CD4-positive, alpha-beta memory T cell (primary cell): ENCODE data around the gene TTLL11. TPM values are rescaled to one million over a fixed set of nuclear protein-coding genes. Genes with fewer than 3 reads are reported as not detected.

Experiments used
- CTCF ChIA-PET: fragments of 350-600 bp; sonication (Branson Sonifier 250); formaldehyde crosslinking; loops from one replicate; lab custom pipeline; 2021; ENCODE audit warnings: inconsistent platforms; ENCODE audit not compliant: partially characterized antibody; lab: Charles Lee
- POLR2A ChIA-PET: fragments of 350-600 bp; sonication (Branson Sonifier 250); formaldehyde crosslinking; loops from one replicate; lab custom pipeline; 2021; ENCODE audit not compliant: partially characterized antibody; lab: Charles Lee
- DNase-seq, 5 donors: peaks; one replicate each; pipeline versions ENCODE4 v3.0.0 to v3.0.0-alpha.2; 2020 to 2022; ENCODE audit warnings: mixed read lengths in 1 of 5
- H3K27ac ChIP-seq: one replicate; pipeline ENCODE4 v1.7.0; 2013; ENCODE audit warnings: low read depth, low read length
- H3K27me3 ChIP-seq: 2 replicates; pipeline ENCODE4 v1.7.0; 2013; ENCODE audit warnings: mild to moderate bottlenecking, low read length, moderate library complexity; ENCODE audit not compliant: insufficient read depth
- H3K36me3 ChIP-seq: 2 replicates; pipeline ENCODE4 v1.7.0; 2013; ENCODE audit warnings: mild to moderate bottlenecking, low read length, moderate library complexity; ENCODE audit not compliant: insufficient read depth
- H3K4me1 ChIP-seq: 2 replicates; pipeline ENCODE4 v1.7.0; 2013; ENCODE audit warnings: mild to moderate bottlenecking, low read length, moderate library complexity; ENCODE audit not compliant: insufficient read depth
- H3K4me3 ChIP-seq, 2 donors: one replicate each; pipeline ENCODE4 v1.7.0; 2013; ENCODE audit warnings: low read length in 2 of 2, mild to moderate bottlenecking in 1 of 2
- H3K9me3 ChIP-seq, 2 donors: one replicate each; pipeline ENCODE4 v1.7.0; 2013; ENCODE audit warnings: low read length in 2 of 2, control low read depth in 1 of 2; ENCODE audit not compliant: control insufficient read depth in 1 of 2
- H3K27ac Mint-ChIP-seq, 7 donors: one replicate each; pipeline ENCODE4 v1.8.0; 2020 to 2021; ENCODE audit warnings: mixed read lengths in 7 of 7, mild to moderate bottlenecking in 6 of 7, inconsistent platforms in 3 of 7, moderate library complexity in 3 of 7
- H3K27me3 Mint-ChIP-seq, 2 donors: one replicate each; pipeline ENCODE4 v1.8.0; 2020 to 2021; ENCODE audit warnings: mixed read lengths in 2 of 2
- H3K36me3 Mint-ChIP-seq, 2 donors: one replicate each; pipeline ENCODE4 v1.8.0; 2020 to 2021; ENCODE audit warnings: mixed read lengths in 2 of 2, inconsistent platforms in 1 of 2, mild to moderate bottlenecking in 1 of 2
- H3K4me1 Mint-ChIP-seq, 4 donors: one replicate each; pipeline ENCODE4 v1.8.0; 2020 to 2021; ENCODE audit warnings: mixed read lengths in 4 of 4, mild to moderate bottlenecking in 1 of 4
- H3K4me3 Mint-ChIP-seq, 8 donors: one replicate each; pipeline ENCODE4 v1.8.0; 2020 to 2021; ENCODE audit warnings: mixed read lengths in 8 of 8, mild to moderate bottlenecking in 7 of 8, moderate library complexity in 6 of 8, inconsistent platforms in 3 of 8
- H3K9me3 Mint-ChIP-seq, 8 donors: one replicate each; pipeline ENCODE4 v1.8.0; 2020 to 2021; ENCODE audit warnings: mixed read lengths in 8 of 8, mild to moderate bottlenecking in 5 of 8, inconsistent platforms in 3 of 8, moderate library complexity in 1 of 8
- intact Hi-C: fragments of 100-400 bp; cut with micrococcal nuclease; formaldehyde crosslinking; loops from one replicate; pipeline ENCODE4 v1.15.1; 2023
- polyA plus RNA-seq, 2 donors: library from polyadenylated mRNA; unstranded; fragments of 300-500 nt; fragmentation: Illumina TruSeq; gene quantifications; one replicate each; pipeline ENCODE4 v1.2.3, GENCODE V29; 2021
- total RNA-seq, 2 experiments: library from RNA; stranded (reverse); gene quantifications; one replicate each; pipeline ENCODE4 v1.2.3, GENCODE V29; 2021

TTLL11 gene
- total and polyA plus RNA-seq, 4 experiments from 2014 or later: 2.7 to 7.8 (median 3.1) TPM

GRCh38 chr9:121887553-121888437, 205.3 kb downstream of the TTLL11 start:
- Mint-ChIP-seq H3K4me1 (no peaks in the 10 kb centered on the region), H3K27me3 (no peaks in the 10 kb centered on the region), H3K27ac (no peak overlapping the region), H3K36me3 (no peaks in the 10 kb centered on the region), H3K4me3 (no peak overlapping the region), H3K9me3 (no peaks in the 10 kb centered on the region)
- Histone ChIP-seq H3K9me3 (no peaks in the 10 kb centered on the region), H3K4me3 (no peak overlapping the region), H3K27ac (no peak overlapping the region), H3K4me1 (no peaks in the 10 kb centered on the region), H3K36me3 (no peaks in the 10 kb centered on the region), H3K27me3 (no peaks in the 10 kb centered on the region)
- ChIA-PET POLR2A (no interaction called here), CTCF (no interaction called here)
- DNase-seq: no peak
- intact Hi-C loops: no loop called here

GRCh38 chr9:121886759-121887485, 206.2 kb downstream of the TTLL11 start:
- intact Hi-C loops: no loop called here
- ChIA-PET CTCF (no interaction called here), POLR2A (no interaction called here)
- no peak for DNase-seq
- no peaks in the 10 kb centered on the region for H3K36me3 Mint-ChIP-seq
- Histone ChIP-seq H3K9me3 (no peaks in the 10 kb centered on the region), H3K36me3 (no peaks in the 10 kb centered on the region), H3K27me3 (no peaks in the 10 kb centered on the region), H3K4me1 (no peaks in the 10 kb centered on the region), H3K27ac (no peak overlapping the region), H3K4me3 (no peak overlapping the region)
- no peaks in the 10 kb centered on the region for H3K4me1 Mint-ChIP-seq
- H3K4me3 Mint-ChIP-seq: no peak overlapping the region
- no peaks in the 10 kb centered on the region for H3K27me3 Mint-ChIP-seq
- H3K27ac Mint-ChIP-seq: no peak overlapping the region
- no peaks in the 10 kb centered on the region for H3K9me3 Mint-ChIP-seq

- Mint-ChIP-seq H3K4me1 (no peaks in the 10 kb centered on the region), H3K9me3 (no peaks in the 10 kb centered on the region), H3K27me3 (no peaks in the 10 kb centered on the region), H3K27ac (no peak overlapping the region), H3K4me3 (no peak overlapping the region), H3K36me3 (no peaks in the 10 kb centered on the region)
- ChIA-PET CTCF (no interaction called here), POLR2A (no interaction called here)
- H3K36me3 ChIP-seq: no peaks in the 10 kb centered on the region
- no peaks in the 10 kb centered on the region for H3K9me3 ChIP-seq
- H3K27ac ChIP-seq: no peak overlapping the region
- H3K27me3 ChIP-seq: no peaks in the 10 kb centered on the region
- H3K4me3 ChIP-seq: no peak overlapping the region
- intact Hi-C loops: no loop called here
- no peaks in the 10 kb centered on the region for H3K4me1 ChIP-seq
- DNase-seq: no peak
These were observed 207.7 kb downstream of the TTLL11 start for GRCh38 chr9:121885345-121885901.

GRCh38 chr9:121884057-121884541, 209.0 kb downstream of the TTLL11 start:
- DNase-seq: no peak
- H3K27me3 ChIP-seq: no peaks in the 10 kb centered on the region
- no peaks in the 10 kb centered on the region for H3K36me3 Mint-ChIP-seq
- H3K9me3 ChIP-seq: no peaks in the 10 kb centered on the region
- intact Hi-C loops: no loop called here
- H3K27me3 Mint-ChIP-seq: no peaks in the 10 kb centered on the region
- no peaks in the 10 kb centered on the region for H3K4me1 ChIP-seq
- ChIA-PET CTCF (no interaction called here), POLR2A (no interaction called here)
- no peak overlapping the region for H3K4me3 ChIP-seq
- no peaks in the 10 kb centered on the region for H3K36me3 ChIP-seq
- no peak overlapping the region for H3K27ac ChIP-seq
- H3K27ac Mint-ChIP-seq: no peak overlapping the region
- no peaks in the 10 kb centered on the region for H3K9me3 Mint-ChIP-seq
- H3K4me3 Mint-ChIP-seq: no peak overlapping the region
- no peaks in the 10 kb centered on the region for H3K4me1 Mint-ChIP-seq

- CTCF ChIA-PET: no interaction called here
- no peak overlapping the region for H3K27ac ChIP-seq
- no peaks in the 10 kb centered on the region for H3K9me3 ChIP-seq
- no peak overlapping the region for H3K4me3 ChIP-seq
- H3K27me3 ChIP-seq: no peaks in the 10 kb centered on the region
- DNase-seq: no peak
- no peaks in the 10 kb centered on the region for H3K36me3 Mint-ChIP-seq
- H3K27me3 Mint-ChIP-seq: no peaks in the 10 kb centered on the region
- no peak overlapping the region for H3K4me3 Mint-ChIP-seq
- no peaks in the 10 kb centered on the region for H3K4me1 ChIP-seq
- H3K9me3 Mint-ChIP-seq: no peaks in the 10 kb centered on the region
- POLR2A ChIA-PET: no interaction called here
- no peaks in the 10 kb centered on the region for H3K36me3 ChIP-seq
- H3K4me1 Mint-ChIP-seq: no peaks in the 10 kb centered on the region
- intact Hi-C loops: no loop called here
- H3K27ac Mint-ChIP-seq: no peak overlapping the region
These were observed 209.6 kb downstream of the TTLL11 start for GRCh38 chr9:121883281-121884056.

- Histone ChIP-seq H3K4me3 (no peak overlapping the region), H3K36me3 (no peaks in the 10 kb centered on the region), H3K27me3 (no peaks in the 10 kb centered on the region), H3K9me3 (no peaks in the 10 kb centered on the region), H3K4me1 (no peaks in the 10 kb centered on the region), H3K27ac (no peak overlapping the region)
- no peak for DNase-seq
- ChIA-PET CTCF (no interaction called here), POLR2A (no interaction called here)
- H3K27ac Mint-ChIP-seq: peak overlapping the region in 1 of 7 donors; percentile 70
- H3K27me3 Mint-ChIP-seq: no peaks in the 10 kb centered on the region
- intact Hi-C loops: no loop called here
- H3K4me1 Mint-ChIP-seq: no peaks in the 10 kb centered on the region
- H3K4me3 Mint-ChIP-seq: no peak overlapping the region
- H3K36me3 Mint-ChIP-seq: no peaks in the 10 kb centered on the region
- no peaks in the 10 kb centered on the region for H3K9me3 Mint-ChIP-seq
These were observed 211.1 kb downstream of the TTLL11 start for GRCh38 chr9:121881920-121882500.
